ENCODE results near the gene CYP3A4. TPM values are rescaled to one million over a fixed set of nuclear protein-coding genes. Genes with fewer than 3 reads are reported as not detected.
"Not testable (repeated sequence)": the region's sequence is repeated elsewhere in the genome, so short reads cannot be mapped to it uniquely, and the experiment has no call there.

The CYP3A4 gene
- total and polyA plus RNA-seq, 12 donors = 0.14 to 34.6 (median 1.00) TPM

DNA sequence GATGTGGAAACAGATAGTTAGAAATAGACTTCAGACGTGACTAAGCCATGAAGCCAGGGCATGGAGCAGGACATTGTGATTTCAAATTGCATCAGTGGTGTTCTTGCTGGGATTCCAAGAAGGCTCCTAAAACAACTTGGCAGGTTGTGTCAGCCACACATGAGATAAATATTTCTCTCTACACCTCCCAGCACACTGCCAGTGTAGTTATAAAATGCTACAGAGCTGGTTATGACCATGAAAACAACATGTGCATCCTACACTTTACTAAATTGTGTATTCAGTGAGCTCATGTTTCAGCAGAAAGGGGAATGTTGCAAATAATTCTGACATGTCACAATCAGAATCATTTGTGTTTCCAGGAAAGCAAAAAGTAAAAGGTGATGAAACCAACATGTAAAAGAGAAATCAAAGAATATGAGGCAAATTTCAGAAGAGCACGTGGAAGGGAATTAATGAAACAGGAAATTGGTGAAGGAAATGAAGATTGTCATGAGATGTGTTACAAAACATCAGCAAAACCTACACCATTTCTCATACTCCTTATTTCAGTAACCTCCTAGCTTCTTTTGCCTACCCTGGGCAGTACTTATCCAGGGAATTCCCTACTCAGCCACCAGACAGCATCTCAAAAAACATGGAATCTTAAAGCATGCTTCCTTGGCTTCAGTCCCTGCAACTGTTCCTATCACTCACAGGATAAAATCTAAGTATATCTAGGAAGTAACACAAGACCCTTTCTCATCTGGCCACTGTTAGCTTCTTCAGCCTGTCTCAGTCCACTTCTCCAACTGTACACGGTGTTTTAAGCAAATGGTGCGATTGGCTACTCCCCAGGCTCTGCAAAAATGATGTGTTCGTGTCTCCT is 43.2 kb downstream of the CYP3A4 start:
- Histone ChIP-seq H3K36me3 (replicated peaks in 1 of 2) (no peaks in the 10 kb centered on the region), H3K27me3 (no peaks in the 10 kb centered on the region), H3K9me3 (replicated peaks in 1 of 3) (no peaks in the 10 kb centered on the region), H3K4me1 (replicated peaks in 1 of 2) (no peaks in the 10 kb centered on the region), H3K4me3 (no peak overlapping the region), H3K27ac (no peak overlapping the region)
- DNase-seq = peak in 4 of 7 donors; percentile 25 to 62 (median 28)
- TF ChIP-seq, protein P1, sequence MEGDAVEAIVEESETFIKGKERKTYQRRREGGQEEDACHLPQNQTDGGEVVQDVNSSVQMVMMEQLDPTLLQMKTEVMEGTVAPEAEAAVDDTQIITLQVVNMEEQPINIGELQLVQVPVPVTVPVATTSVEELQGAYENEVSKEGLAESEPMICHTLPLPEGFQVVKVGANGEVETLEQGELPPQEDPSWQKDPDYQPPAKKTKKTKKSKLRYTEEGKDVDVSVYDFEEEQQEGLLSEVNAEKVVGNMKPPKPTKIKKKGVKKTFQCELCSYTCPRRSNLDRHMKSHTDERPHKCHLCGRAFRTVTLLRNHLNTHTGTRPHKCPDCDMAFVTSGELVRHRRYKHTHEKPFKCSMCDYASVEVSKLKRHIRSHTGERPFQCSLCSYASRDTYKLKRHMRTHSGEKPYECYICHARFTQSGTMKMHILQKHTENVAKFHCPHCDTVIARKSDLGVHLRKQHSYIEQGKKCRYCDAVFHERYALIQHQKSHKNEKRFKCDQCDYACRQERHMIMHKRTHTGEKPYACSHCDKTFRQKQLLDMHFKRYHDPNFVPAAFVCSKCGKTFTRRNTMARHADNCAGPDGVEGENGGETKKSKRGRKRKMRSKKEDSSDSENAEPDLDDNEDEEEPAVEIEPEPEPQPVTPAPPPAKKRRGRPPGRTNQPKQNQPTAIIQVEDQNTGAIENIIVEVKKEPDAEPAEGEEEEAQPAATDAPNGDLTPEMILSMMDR (IDR thresholded peaks at IDR 0.05) = no peak
- TF ChIP-seq POLR2A (IDR thresholded peaks at IDR 0.05) = no peak
- 69 to 85% (median 76%) methylated on average over 5 of the region's 5 CpGs for WGBS, 4 donors
- intact Hi-C loops (cut with DNase I) = no loop called here

DNA sequence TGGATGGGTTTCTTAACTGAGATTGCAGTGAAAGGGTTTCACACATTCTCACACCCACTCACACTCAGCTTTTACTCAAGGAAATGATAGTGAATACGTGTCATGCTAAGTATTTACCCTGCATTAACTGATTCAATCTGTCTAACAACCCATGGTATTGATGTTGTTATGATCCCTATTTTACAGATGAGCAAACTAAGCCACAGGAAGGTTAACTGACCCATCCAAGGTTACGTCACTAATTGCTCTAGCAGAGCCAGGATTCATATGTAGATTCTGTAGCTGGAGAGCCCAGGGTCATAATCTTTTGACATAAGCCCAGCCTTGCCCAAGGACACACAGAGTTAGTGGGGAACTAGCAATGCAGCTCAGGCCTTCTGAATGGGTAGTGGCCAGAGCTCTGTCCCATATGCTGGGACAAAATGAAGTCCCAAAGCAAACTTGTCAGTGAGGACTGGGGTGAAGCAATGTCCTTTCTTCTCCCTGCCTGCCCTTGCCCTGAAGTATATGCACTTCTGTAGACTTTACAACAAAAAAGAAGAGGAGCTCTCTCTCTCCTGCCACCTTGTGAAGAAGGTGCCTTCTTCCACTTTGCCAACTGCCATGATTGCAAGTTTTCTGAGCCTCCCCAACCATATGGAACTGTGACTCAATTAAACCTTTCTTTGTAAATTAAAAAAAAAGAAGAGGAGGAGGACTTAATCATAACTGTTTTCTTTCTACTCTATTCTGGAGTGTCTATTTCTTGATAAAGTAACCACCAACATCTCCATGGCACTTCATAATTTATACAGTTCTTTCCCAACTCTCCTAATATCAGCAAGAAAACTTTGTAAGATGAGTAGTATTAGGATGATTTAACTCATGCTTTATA is 44.0 kb downstream of the CYP3A4 start:
- 76 to 88% (median 79%) methylated on average over 2 of the region's 2 CpGs for WGBS, 4 donors
- Histone ChIP-seq H3K27ac (peak overlapping the region in 1 of 5 donors; percentile 19), H3K27me3 (no peaks in the 10 kb centered on the region), H3K4me3 (no peak overlapping the region), H3K9me3 (replicated peaks in 1 of 3) (no peaks in the 10 kb centered on the region), H3K36me3 (replicated peaks in 1 of 2) (no peaks in the 10 kb centered on the region), H3K4me1 (replicated peaks in 1 of 2) (no peaks in the 10 kb centered on the region)
- no peak for DNase-seq
- TF ChIP-seq, protein P1 (IDR thresholded peaks at IDR 0.05) = no peak
- no peak for TF ChIP-seq POLR2A (IDR thresholded peaks at IDR 0.05)
- intact Hi-C loops (cut with DNase I) = no loop called here

DNA sequence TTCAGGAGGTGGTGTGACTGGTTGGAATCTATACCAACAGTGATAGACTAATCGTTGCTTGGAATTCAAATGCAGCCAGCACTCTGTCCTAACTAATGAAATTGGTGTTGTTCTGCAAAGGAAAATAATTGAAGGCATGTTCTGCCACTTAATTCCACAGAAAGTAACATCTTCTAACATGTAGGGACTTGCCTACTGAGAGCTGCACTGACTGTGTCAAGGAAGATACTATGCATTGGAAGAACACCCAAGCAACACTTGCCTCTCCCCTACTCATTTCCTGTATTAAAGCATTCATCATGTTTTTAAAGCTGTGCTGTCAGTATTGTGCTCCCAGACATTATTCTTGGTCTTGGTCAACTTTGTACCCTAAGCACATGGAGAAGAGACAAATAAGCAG is 46.3 kb downstream of the CYP3A4 start:
- Histone ChIP-seq H3K9me3 (replicated peaks in 1 of 3) (no peaks in the 10 kb centered on the region), H3K4me3 (no peak overlapping the region), H3K36me3 (replicated peaks in 1 of 2) (no peaks in the 10 kb centered on the region), H3K4me1 (replicated peaks in 1 of 2) (no peaks in the 10 kb centered on the region), H3K27me3 (no peaks in the 10 kb centered on the region), H3K27ac (no peak overlapping the region)
- WGBS, 4 donors = 74 to 81% (median 80%) methylated on average over 1 of the region's 1 CpG
- TF ChIP-seq, protein P1 (IDR thresholded peaks at IDR 0.05) = no peak
- no peak for TF ChIP-seq POLR2A (IDR thresholded peaks at IDR 0.05)
- intact Hi-C loops (cut with DNase I) = no loop called here
- no peak for DNase-seq

DNA sequence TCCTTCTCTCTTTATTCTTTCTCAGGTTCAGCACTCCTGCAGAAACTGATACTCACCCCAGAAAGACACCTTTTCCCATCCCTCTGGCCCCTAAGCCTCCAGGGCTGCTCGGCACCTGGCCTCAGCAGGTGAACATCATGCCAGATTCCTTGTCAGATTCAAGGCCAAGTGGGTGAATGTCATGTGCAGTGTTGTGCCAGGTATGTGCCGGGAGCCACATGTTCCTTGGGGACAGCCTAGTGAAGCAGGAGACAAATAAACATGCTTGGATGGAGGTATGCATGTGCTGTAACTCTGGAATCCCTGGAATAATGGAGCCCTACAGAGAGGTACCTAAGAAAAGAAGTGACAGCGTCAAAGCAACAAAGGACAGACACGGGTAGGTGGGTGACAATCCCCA is 47.3 kb downstream of the CYP3A4 start:
- H3K9me3 ChIP-seq (replicated peaks in 1 of 3); intact Hi-C loops (cut with DNase I); H3K36me3 ChIP-seq (replicated peaks in 1 of 2); H3K27ac ChIP-seq; DNase-seq; H3K4me1 ChIP-seq (replicated peaks in 1 of 2); H3K4me3 ChIP-seq; H3K27me3 ChIP-seq: not testable (repeated sequence)
- 83 to 94% (median 92%) methylated on average over 4 of the region's 4 CpGs for WGBS, 4 donors

Data from adrenal gland (tissue), 12 donors.